NB4 (cell line): ENCODE measurements around the gene DGKQ.
"Not testable (repeated sequence)": the region's sequence is repeated elsewhere in the genome, so short reads cannot be mapped to it uniquely, and the experiment has no call there.

Source experiments
- DNase-seq: peaks from one replicate; pipeline ENCODE4 v3.0.0; 2010; ENCODE audit warnings: low read depth
- H3K4me3 ChIP-seq: one replicate; pipeline ENCODE4 v1.5.1; 2011; ENCODE audit warnings: mild to moderate bottlenecking, low read depth, low read length, moderate library complexity
- CTCF ChIP-seq: IDR thresholded peaks from one replicate; pipeline ENCODE4 v1.5.1; 2012; ENCODE audit warnings: low read depth, low read length
- MYC ChIP-seq: IDR thresholded peaks from 2 replicates; pipeline ENCODE4 v1.6.1; 2011; ENCODE audit warnings: low read depth, low read length
- POLR2A ChIP-seq: IDR thresholded peaks from 2 replicates; pipeline ENCODE4 v1.6.1; 2011; ENCODE audit warnings: mild to moderate bottlenecking; ENCODE audit not compliant: insufficient read length; ENCODE audit errors: extremely low read depth
- TF ChIP-seq, protein P1 (sequence below): IDR thresholded peaks from 2 replicates; pipeline ENCODE4 v1.6.1; 2011; ENCODE audit warnings: low read depth, low read length

The DGKQ gene

GRCh38 chr4:926538-926937 is 46.8 kb downstream of the DGKQ start:
- TF ChIP-seq CTCF (peak; percentile 8), MYC (no peak)
- peak; percentile 27 for DNase-seq
- H3K4me3 ChIP-seq = no peak overlapping the region

- no peak for DNase-seq
- no peak overlapping the region for H3K4me3 ChIP-seq
- TF ChIP-seq MYC = no peak
- TF ChIP-seq, protein P1, sequence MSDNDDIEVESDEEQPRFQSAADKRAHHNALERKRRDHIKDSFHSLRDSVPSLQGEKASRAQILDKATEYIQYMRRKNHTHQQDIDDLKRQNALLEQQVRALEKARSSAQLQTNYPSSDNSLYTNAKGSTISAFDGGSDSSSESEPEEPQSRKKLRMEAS = no peak
- no peak for TF ChIP-seq CTCF
These were observed 47.4 kb downstream of the DGKQ start for GRCh38 chr4:925771-926500.

DNA sequence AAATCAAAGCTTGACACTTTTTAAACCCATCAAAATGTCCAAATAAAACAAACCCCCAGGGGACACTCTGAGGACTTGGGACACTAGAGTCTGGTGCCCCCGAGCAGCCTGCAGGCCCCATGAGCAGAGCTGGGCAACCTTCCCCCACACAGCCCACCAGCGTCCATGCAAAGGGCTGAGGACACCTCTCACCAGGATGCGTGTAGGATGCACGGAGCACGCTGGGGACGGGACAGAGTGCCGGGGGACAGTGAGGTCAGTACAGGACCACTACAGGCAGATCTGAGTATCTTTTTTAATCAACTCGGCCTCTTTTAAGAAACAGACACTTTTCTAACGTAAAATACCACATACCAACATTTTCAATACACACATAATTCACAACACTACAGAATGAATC is 48.2 kb downstream of the DGKQ start:
- no peak for DNase-seq
- TF ChIP-seq MYC (no peak), POLR2A (no peak), CTCF (no peak)
- TF ChIP-seq, protein P1 = no peak
- H3K4me3 ChIP-seq = no peak overlapping the region

GRCh38 chr4:924107-925096 is 49.0 kb downstream of the DGKQ start:
- DNase-seq = peak; percentile 29
- TF ChIP-seq CTCF = no peak
- TF ChIP-seq MYC = no peak
- no peak for TF ChIP-seq POLR2A
- TF ChIP-seq, protein P1 = no peak
- no peak overlapping the region for H3K4me3 ChIP-seq

DNA sequence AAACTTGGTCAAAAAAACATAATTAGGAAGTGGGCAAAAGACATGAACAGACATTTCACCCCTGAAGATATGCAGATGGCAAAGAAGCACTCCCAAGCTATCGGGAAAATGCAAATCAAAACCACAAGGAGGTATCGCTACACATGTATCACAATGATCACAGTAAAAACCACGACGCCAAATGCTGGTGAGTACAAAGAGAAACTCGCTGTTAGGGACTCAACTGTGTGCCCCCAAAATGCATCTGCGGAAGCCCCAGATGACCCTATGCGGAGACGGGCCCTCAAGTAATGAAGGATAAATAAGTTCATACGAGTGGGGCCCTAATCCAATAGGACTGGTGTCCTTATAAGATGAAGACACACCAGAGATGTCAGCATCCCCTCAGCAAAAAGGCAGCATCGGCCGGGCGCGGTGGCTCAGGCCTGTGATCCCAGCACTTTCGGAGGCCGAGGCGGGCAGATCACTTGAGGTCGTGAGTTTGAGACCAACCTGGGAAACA is 51.5 kb downstream of the DGKQ start:
- H3K4me3 ChIP-seq = no peak overlapping the region
- DNase-seq = no peak

GRCh38 chr4:919004-919680 is 54.2 kb downstream of the DGKQ start:
- DNase-seq, H3K4me3 ChIP-seq: not testable (repeated sequence)

More for the DNA sequence above, 51.5 kb downstream of the DGKQ start:
- TF ChIP-seq POLR2A = no peak

DNA sequence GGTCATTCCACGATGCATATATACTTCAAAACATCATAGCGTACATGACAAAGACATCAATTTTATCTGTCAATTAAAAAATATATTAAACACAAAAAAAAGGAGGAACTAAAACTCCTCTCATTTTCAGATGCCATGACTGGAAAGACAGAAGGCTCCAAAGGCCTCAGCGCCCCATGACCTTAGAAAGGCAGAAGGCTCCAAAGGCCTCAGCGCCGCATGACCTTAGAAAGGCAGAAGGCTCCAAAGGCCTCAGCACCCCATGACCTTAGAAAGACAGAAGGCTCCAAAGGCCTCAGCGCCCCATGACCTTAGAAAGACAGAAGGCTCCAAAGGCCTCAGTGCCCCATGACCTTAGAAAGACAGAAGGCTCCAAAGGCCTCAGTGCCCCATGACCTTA is 54.8 kb downstream of the DGKQ start:
- H3K4me3 ChIP-seq = not testable (repeated sequence)

More for the DNA sequence above, 54.8 kb downstream of the DGKQ start:
- DNase-seq = not testable (repeated sequence)
